H1 (cell line): ENCODE measurements around the gene AAK1. TPM values are rescaled to one million over a fixed set of nuclear protein-coding genes. Genes with fewer than 3 reads are reported as not detected.

Experiments used
- CTCF ChIA-PET: fragments of 300-600 bp; sonication (Branson Sonifier 250); formaldehyde crosslinking; loops from one replicate; lab custom pipeline; 2021; ENCODE audit not compliant: partially characterized antibody; lab: Charles Lee
- POLR2A ChIA-PET: fragments of 300-600 bp; sonication (Branson Sonifier 250); formaldehyde crosslinking; loops from one replicate; lab custom pipeline; 2021; ENCODE audit warnings: inconsistent platforms; ENCODE audit not compliant: partially characterized antibody; lab: Charles Lee
- DNase-seq, 2 experiments: peaks; one replicate each; pipeline versions ENCODE4 v3.0.0 to v3.0.0-alpha.2; 2010 to 2022; ENCODE audit warnings: low spot score in 2 of 2, low read depth in 1 of 2, mixed read lengths in 1 of 2
- FAIRE-seq: peaks from 2 replicates; lab custom pipeline; 2011; peaks lifted over from hg19 to GRCh38; lab: Jason Lieb, UNC
- H2AFZ ChIP-seq: 2 replicates; pipeline ENCODE4 v1.8.1; 2012; ENCODE audit warnings: low read length, inconsistent platforms
- H2AK5ac ChIP-seq: 2 replicates; pipeline ENCODE4 v1.6.1; 2013; ENCODE audit warnings: low read depth, low read length
- H2BK120ac ChIP-seq: replicated peaks from 2 replicates; pipeline ENCODE3; 2013; ENCODE audit warnings: low read depth, low read length, inconsistent platforms
- H2BK12ac ChIP-seq: 2 replicates; pipeline ENCODE4 v1.6.1; 2013; ENCODE audit warnings: low read depth, low read length
- H2BK15ac ChIP-seq: 2 replicates; pipeline ENCODE4 v1.6.1; 2013; ENCODE audit warnings: low read length
- H2BK20ac ChIP-seq: 2 replicates; pipeline ENCODE4 v1.6.1; 2013; ENCODE audit warnings: low read length
- H2BK5ac ChIP-seq: 2 replicates; pipeline ENCODE4 v1.6.1; 2013; ENCODE audit warnings: low read depth, low read length
- H3K14ac ChIP-seq: 2 replicates; pipeline ENCODE4 v1.6.1; 2013; ENCODE audit warnings: inconsistent platforms; ENCODE audit not compliant: insufficient read length
- H3K18ac ChIP-seq: 2 replicates; pipeline ENCODE4 v1.6.1; 2013; ENCODE audit warnings: low read length; ENCODE audit errors: extremely low read depth
- H3K23ac ChIP-seq: 2 replicates; pipeline ENCODE4 v1.6.1; 2013; ENCODE audit warnings: inconsistent platforms; ENCODE audit not compliant: insufficient read length
- H3K23me2 ChIP-seq: 2 replicates; pipeline ENCODE4 v1.6.1; 2013; ENCODE audit warnings: low read depth, low read length
- H3K27ac ChIP-seq: 2 replicates; pipeline ENCODE4 v1.6.1; 2011; ENCODE audit warnings: low read depth, low read length, inconsistent platforms
- H3K27me3 ChIP-seq, 4 experiments: replicated peaks in 1 of 4; 1 replicate in 1 of 4; 2 replicates in 3 of 4; pipeline versions ENCODE4 v1.6.1 to v1.8.1; 2011 to 2013; ENCODE audit warnings: low read length in 3 of 4, mild to moderate bottlenecking in 3 of 4, inconsistent platforms in 2 of 4, mixed read lengths in 2 of 4, moderate library complexity in 1 of 4; ENCODE audit not compliant: control insufficient read depth in 3 of 4, insufficient read depth in 3 of 4; ENCODE audit errors: extremely low read depth in 1 of 4
- H3K36me3 ChIP-seq, 4 experiments: 2 replicates each; pipeline versions ENCODE4 v1.6.1 to v1.8.1; 2011 to 2013; ENCODE audit warnings: mild to moderate bottlenecking in 4 of 4, low read length in 3 of 4, moderate library complexity in 2 of 4, control low read depth in 1 of 4, inconsistent platforms in 1 of 4; ENCODE audit not compliant: insufficient read depth in 4 of 4, control insufficient read depth in 2 of 4
- H3K4ac ChIP-seq: replicated peaks from 2 replicates; pipeline ENCODE3; 2013; ENCODE audit warnings: low read length, low read depth, mixed read lengths, inconsistent platforms; ENCODE audit not compliant: insufficient read length
- H3K4me1 ChIP-seq, 4 experiments: replicated peaks in 1 of 4; 1 replicate in 1 of 4; 2 replicates in 3 of 4; pipeline versions ENCODE4 v1.6.1 to v1.8.1; 2011 to 2013; ENCODE audit warnings: low read length in 3 of 4, inconsistent platforms in 2 of 4, mixed read lengths in 1 of 4; ENCODE audit not compliant: insufficient read depth in 4 of 4, control insufficient read depth in 3 of 4
- H3K4me2 ChIP-seq, 2 experiments: 2 replicates each; pipeline versions ENCODE4 v1.6.1 to v1.8.1; 2011 to 2013; ENCODE audit warnings: low read depth in 2 of 2, low read length in 2 of 2, control low read depth in 1 of 2, inconsistent platforms in 1 of 2, mild to moderate bottlenecking in 1 of 2; ENCODE audit not compliant: insufficient read depth in 1 of 2
- H3K4me3 ChIP-seq, 4 experiments: fragments of 200-600, 300-600 bp in 1 of 4; sonication (generic), shearing (Covaris generic), sonication (Bioruptor Twin) in 1 of 4; 2 replicates each; pipeline versions ENCODE4 v1.5.1 to v1.8.1; 2011 to 2016; ENCODE audit warnings: low read length in 4 of 4, low read depth in 3 of 4, control low read depth in 2 of 4, inconsistent platforms in 2 of 4, mild to moderate bottlenecking in 2 of 4, mixed read lengths in 1 of 4, moderate library complexity in 1 of 4; ENCODE audit not compliant: insufficient read depth in 2 of 4; ENCODE audit errors: extremely low read depth in 1 of 4
- H3K56ac ChIP-seq: replicated peaks from 2 replicates; pipeline ENCODE3; 2013; ENCODE audit warnings: low read depth, mild to moderate bottlenecking, mixed read lengths, low read length, inconsistent platforms; ENCODE audit not compliant: insufficient read length
- H3K79me1 ChIP-seq: 2 replicates; pipeline ENCODE4 v1.6.1; 2013; ENCODE audit warnings: low read depth, low read length, control low read depth
- H3K79me2 ChIP-seq, 2 experiments: 2 replicates each; pipeline versions ENCODE4 v1.6.1 to v1.8.1; 2012 to 2013; ENCODE audit warnings: low read length in 2 of 2, mild to moderate bottlenecking in 2 of 2, inconsistent platforms in 1 of 2; ENCODE audit not compliant: insufficient read depth in 2 of 2, control insufficient read depth in 1 of 2
- H3K9ac ChIP-seq, 4 experiments: replicated peaks in 1 of 4; 1 replicate in 1 of 4; 2 replicates in 3 of 4; pipeline versions ENCODE4 v1.6.1 to v1.8.1; 2011 to 2013; ENCODE audit warnings: low read depth in 3 of 4, low read length in 3 of 4, control low read depth in 2 of 4, mild to moderate bottlenecking in 2 of 4, moderate library complexity in 2 of 4, inconsistent platforms in 1 of 4; ENCODE audit errors: extremely low read depth in 1 of 4
- H3K9me3 ChIP-seq, 2 experiments: 2 replicates each; pipeline versions ENCODE4 v1.6.1 to v1.8.1; 2012 to 2013; ENCODE audit warnings: mild to moderate bottlenecking in 2 of 2, moderate library complexity in 2 of 2, control low read depth in 1 of 2, inconsistent platforms in 1 of 2, low read depth in 1 of 2, low read length in 1 of 2, mixed read lengths in 1 of 2; ENCODE audit not compliant: insufficient read depth in 2 of 2
- H4K20me1 ChIP-seq, 2 experiments: replicated peaks in 1 of 2; 2 replicates each; pipeline versions ENCODE3 to v1.8.1; 2011 to 2013; ENCODE audit warnings: inconsistent platforms in 2 of 2, low read length in 2 of 2, mild to moderate bottlenecking in 1 of 2; ENCODE audit not compliant: insufficient read depth in 2 of 2, control insufficient read depth in 1 of 2
- H4K5ac ChIP-seq: 2 replicates; pipeline ENCODE4 v1.6.1; 2013; ENCODE audit warnings: low read length, low read depth, mixed read lengths, inconsistent platforms; ENCODE audit not compliant: insufficient read length
- H4K8ac ChIP-seq: 2 replicates; pipeline ENCODE4 v1.8.0; 2013; ENCODE audit warnings: mild to moderate bottlenecking, moderate library complexity, low read length, inconsistent platforms; ENCODE audit not compliant: insufficient read depth; ENCODE audit errors: extremely low read depth
- H4K91ac ChIP-seq: replicated peaks from 2 replicates; pipeline ENCODE3; 2013; ENCODE audit warnings: low read length, mixed read lengths, inconsistent platforms; ENCODE audit not compliant: insufficient read length
- BRCA1 ChIP-seq: IDR thresholded peaks from 2 replicates; pipeline ENCODE4 v1.6.1; 2012; ENCODE audit warnings: low read depth, low read length, improper control_type of control experiment
- CBX5 ChIP-seq: fragments of 300-800, 300-1000 bp; sonication (generic); IDR thresholded peaks from 2 replicates; pipeline ENCODE4 v1.7.1; 2016; ENCODE audit warnings: antibody characterized with exemption, low read length, low read depth
- CEBPB ChIP-seq: IDR thresholded peaks from 2 replicates; pipeline ENCODE4 v1.6.1; 2012; ENCODE audit warnings: low read depth, low read length
- CTBP2 ChIP-seq: IDR thresholded peaks from 2 replicates; pipeline ENCODE4 v1.7.0; 2011; ENCODE audit warnings: borderline replicate concordance, mild to moderate bottlenecking, moderate library complexity, mixed read lengths, low read length; ENCODE audit not compliant: insufficient read depth, insufficient read length
- EGR1 ChIP-seq: IDR thresholded peaks from 2 replicates; pipeline ENCODE4 v1.6.1; 2011; ENCODE audit warnings: low read depth, low read length, borderline replicate concordance
- GABPA ChIP-seq: IDR thresholded peaks from 2 replicates; pipeline ENCODE4 v1.6.1; 2011; ENCODE audit warnings: mild to moderate bottlenecking, low read length, moderate library complexity, borderline replicate concordance; ENCODE audit not compliant: insufficient read depth
- RBBP5 ChIP-seq: IDR thresholded peaks from 2 replicates; pipeline ENCODE4 v1.7.1; 2012; ENCODE audit warnings: low read depth, mild to moderate bottlenecking, inconsistent platforms, low read length, moderate library complexity, borderline replicate concordance
- RNF2 ChIP-seq: fragments of 200-900, 300-1000 bp; sonication (generic); IDR thresholded peaks from 2 replicates; pipeline ENCODE4 v1.7.1; 2016; ENCODE audit warnings: borderline replicate concordance, low read depth, mild to moderate bottlenecking, antibody characterized with exemption, low read length; ENCODE audit not compliant: poor library complexity, severe bottlenecking; ENCODE audit errors: missing control alignments
- SIN3A ChIP-seq, 2 experiments: IDR thresholded peaks in 1 of 2; conservative IDR thresholded peaks in 1 of 2; 2 replicates each; pipeline ENCODE4 v1.6.1; 2011 to 2012; ENCODE audit warnings: low read length in 2 of 2, improper control_type of control experiment in 1 of 2, low read depth in 1 of 2, mild to moderate bottlenecking in 1 of 2
- SIX5 ChIP-seq: IDR thresholded peaks from 2 replicates; pipeline ENCODE4 v1.6.1; 2011; ENCODE audit warnings: mild to moderate bottlenecking, low read depth, low read length
- SP2 ChIP-seq: IDR thresholded peaks from 2 replicates; pipeline ENCODE4 v1.6.1; 2012; ENCODE audit warnings: mild to moderate bottlenecking, low read length, inconsistent platforms
- SP4 ChIP-seq: IDR thresholded peaks from 2 replicates; pipeline ENCODE4 v1.6.1; 2012; ENCODE audit warnings: low read length, inconsistent platforms
- USF2 ChIP-seq: IDR thresholded peaks from 2 replicates; pipeline ENCODE4 v1.6.1; 2011; ENCODE audit warnings: low read length, improper control_type of control experiment
- YY1 ChIP-seq: IDR thresholded peaks from 2 replicates; pipeline ENCODE4 v1.6.1; 2011; ENCODE audit warnings: low read depth, mild to moderate bottlenecking, low read length
- WGBS, 2 experiments: shearing (Covaris generic) in 1 of 2; methylation state at CpG; one replicate each; pipeline versions ENCODE4 v1.1.6 to v1.1.7; 2013 to 2015; ENCODE audit warnings: low lambda C conversion rate in 2 of 2, mixed read lengths in 2 of 2, inconsistent platforms in 1 of 2, low coverage in 1 of 2, missing lambda C conversion rate in 1 of 2; ENCODE audit not compliant: insufficient replicate concordance in 2 of 2, insufficient coverage in 1 of 2, insufficient read length in 1 of 2; ENCODE audit errors: extremely low coverage in 1 of 2, missing lambda C conversion rate in 1 of 2; 5-methylcytosine and 5-hydroxymethylcytosine counted together
- polyA plus RNA-seq, 7 experiments: library from polyadenylated mRNA; depleted of rRNA in 3 of 7; stranded (reverse) in 5 of 7; unstranded in 2 of 7; fragments of >200 nt in 5 of 7; fragments of 200-250 nt in 2 of 7; gene quantifications; 1 replicate in 5 of 7; 2 replicates in 1 of 7; 4 replicates in 1 of 7; pipeline versions ENCODE4 v1.2.1 to v1.2.3, GENCODE V29; 2011 to 2013; ENCODE audit warnings: missing spikeins in 2 of 7, mixed read lengths in 2 of 7
- total RNA-seq: library from RNA; stranded (reverse); fragmentation: NEBNext Ultra II Directional; extraction: Animal tissue kit (Norgen Biotek cat#: 25700); gene quantifications from 2 replicates; pipeline ENCODE4 v1.2.1, GENCODE V29; 2021

AAK1 gene
- total and polyA plus RNA-seq, 2 of the 8 experiments (the other 6 are each of a cell fraction or from before 2014, with no cell fraction given) = 10.0 to 40.5 TPM

- no peaks in the 10 kb centered on the region for H4K20me1 ChIP-seq
- no peak overlapping the region for H2BK15ac ChIP-seq
- H2AK5ac ChIP-seq = no peak overlapping the region
- H3K4me3 ChIP-seq = no peak overlapping the region
- ChIA-PET CTCF (no interaction called here), POLR2A (no interaction called here)
- FAIRE-seq = no peak
- no peaks in the 10 kb centered on the region for H3K79me2 ChIP-seq
- WGBS, 2 experiments = 94% methylated on average over 2 of the region's 2 CpGs; no CpG with 5 or more reads in 1 of the 2 experiments
- H2AFZ ChIP-seq = no peak overlapping the region
- no peak overlapping the region for H2BK12ac ChIP-seq
- no peaks in the 10 kb centered on the region for H3K27me3 ChIP-seq
- no peak for DNase-seq
- H3K27ac ChIP-seq = no peak overlapping the region
- no peak overlapping the region for H3K9ac ChIP-seq
- H3K79me1 ChIP-seq = no peaks in the 10 kb centered on the region
- H4K91ac ChIP-seq = no peak overlapping the region
- no peaks in the 10 kb centered on the region for H3K9me3 ChIP-seq
- H3K4me1 ChIP-seq = peaks cover 2 to 9% (median 6%) of the 10 kb centered on the region in 4 experiments; a peak in 5 of 7 replicates
- H3K56ac ChIP-seq = no peak overlapping the region
- H3K4ac ChIP-seq = no peak overlapping the region
- H3K36me3 ChIP-seq = peaks cover 5 to 39% (median 11%) of the 10 kb centered on the region in 4 experiments
- H3K23ac ChIP-seq = no peak overlapping the region
- H2BK5ac ChIP-seq = no peak overlapping the region
- no peak overlapping the region for H2BK20ac ChIP-seq
- H3K4me2 ChIP-seq = no peak overlapping the region
- no peak overlapping the region for H4K5ac ChIP-seq
- H3K18ac ChIP-seq = no peak overlapping the region
- H3K23me2 ChIP-seq = no peaks in the 10 kb centered on the region
- H3K14ac ChIP-seq = no peak overlapping the region
- H2BK120ac ChIP-seq = no peak overlapping the region
- no peak overlapping the region for H4K8ac ChIP-seq
- TF ChIP-seq BRCA1 (no peak), SIX5 (no peak), SP2 (no peak), RBBP5 (no peak), CEBPB (no peak), USF2 (no peak), CTBP2 (no peak), YY1 (no peak), RNF2 (no peak), CBX5 (no peak), GABPA (no peak), SP4 (no peak), SIN3A (conservative IDR thresholded peaks at IDR 0.05 in 1 of 2, IDR thresholded peaks at IDR 0.05 in 1 of 2; ENCODE audit: low read depth in 1 of 2, low read length in 2 of 2) (no peak), EGR1 (no peak)
Observed at GRCh38 chr2:69521747-69522146, 121.8 kb downstream of the AAK1 start.
